K562 (cell line): ENCODE data around the gene IKZF4. TPM values are rescaled to one million over a fixed set of nuclear protein-coding genes. Genes with fewer than 3 reads are reported as not detected.

ENCODE experiments used
- ASH1L ChIP-seq: fragments of 450-650 bp; IDR thresholded peaks from 2 replicates; pipeline ENCODE4 v1.6.1; 2018; ENCODE audit warnings: borderline replicate concordance, mild to moderate bottlenecking, low read depth; ENCODE audit not compliant: partially characterized antibody
- EHMT2 ChIP-seq: fragments of 450-650 bp; IDR thresholded peaks from 2 replicates; pipeline ENCODE4 v1.6.1; 2018; ENCODE audit warnings: antibody characterized with exemption
- EP300 ChIP-seq: IDR thresholded peaks from 2 replicates; pipeline ENCODE4 v1.6.1; 2012; ENCODE audit warnings: low read length, improper control_type of control experiment
- FOXK2 ChIP-seq, 2 experiments: fragments of 450-650 bp; IDR thresholded peaks in 1 of 2; conservative IDR thresholded peaks in 1 of 2; 2 replicates each; pipeline ENCODE4 v1.6.1; 2016; ENCODE audit warnings: low read depth in 2 of 2, mild to moderate bottlenecking in 1 of 2
- KAT2B ChIP-seq: IDR thresholded peaks from one replicate; pipeline ENCODE4 v1.6.1; 2012; ENCODE audit warnings: low read depth, mild to moderate bottlenecking, control low read depth, inconsistent platforms, low read length, moderate library complexity
- MECOM ChIP-seq: fragments of 250-450 bp; sonication (Bioruptor Pico); IDR thresholded peaks from 2 replicates; pipeline ENCODE4 v1.8.0; 2022; ENCODE audit warnings: inconsistent platforms
- NR2C1 ChIP-seq, 2 experiments: fragments of 450-650 bp; IDR thresholded peaks; 2 replicates each; pipeline ENCODE4 v1.6.1; 2017; ENCODE audit warnings: mild to moderate bottlenecking in 2 of 2, antibody characterized with exemption in 1 of 2, inconsistent platforms in 1 of 2, missing compliant biosample characterization in 1 of 2, missing genetic modification characterization in 1 of 2
- NR3C1 ChIP-seq: sonication (generic); formaldehyde crosslinking; IDR thresholded peaks from 2 replicates; pipeline ENCODE4 v1.8.1; 2022; ENCODE audit warnings: missing genetic modification reagents
- PML ChIP-seq: IDR thresholded peaks from 2 replicates; pipeline ENCODE4 v1.6.1; 2012; ENCODE audit warnings: low read length, inconsistent platforms
- POLR2H ChIP-seq: IDR thresholded peaks from 2 replicates; pipeline ENCODE4 v1.6.1; 2016; ENCODE audit warnings: missing genetic modification characterization, low read depth, mild to moderate bottlenecking, control low read depth, missing compliant biosample characterization, moderate library complexity
- SOX6 ChIP-seq: fragments of 450-650 bp; IDR thresholded peaks from 2 replicates; pipeline ENCODE4 v1.6.1; 2014; ENCODE audit warnings: mild to moderate bottlenecking
- ZBED1 ChIP-seq: IDR thresholded peaks from 2 replicates; pipeline ENCODE4 v1.6.1; 2014
- ZNF23 ChIP-seq: fragments of 250-450 bp; sonication (Bioruptor Pico); IDR thresholded peaks from 2 replicates; pipeline ENCODE4 v1.4.0; 2020; ENCODE audit warnings: mild to moderate bottlenecking
- ZSCAN32 ChIP-seq: fragments of 450-650 bp; formaldehyde crosslinking; IDR thresholded peaks from 2 replicates; pipeline ENCODE4 v1.4.0; 2020; ENCODE audit warnings: mild to moderate bottlenecking, moderate library complexity
- polyA plus RNA-seq, 8 experiments: library from polyadenylated mRNA; depleted of rRNA in 4 of 8; stranded (reverse) in 5 of 8; unstranded in 3 of 8; fragments of >200 nt; fragmentation: Nextera tagmentation in 2 of 8; fragmentation: Illumina TruSeq in 1 of 8; extraction: Ambion mirVana in 2 of 8; extraction: Trizol in 1 of 8; gene quantifications; 2 replicates each; pipeline versions ENCODE4 v1.2.1 to v1.2.3, GENCODE V29; 2011 to 2014; ENCODE audit warnings: inconsistent platforms in 1 of 8, missing spikeins in 1 of 8
- total RNA-seq, 7 experiments: library from RNA; depleted of rRNA in 6 of 7; stranded (reverse); fragments of >200 nt in 6 of 7; fragmentation: Illumina TruSeq in 2 of 7; extraction: Trizol in 2 of 7; gene quantifications; 2 replicates each; pipeline versions ENCODE4 v1.2.1 to v1.2.3, GENCODE V29; 2011 to 2021; ENCODE audit warnings: low replicate concordance in 1 of 7
- TF ChIP-seq, protein P1 (sequence below): sonication (generic); formaldehyde crosslinking; IDR thresholded peaks from 2 replicates; pipeline ENCODE4 v1.8.1; 2022; ENCODE audit warnings: missing genetic modification reagents
- TF ChIP-seq, protein P2 (sequence below): fragments of 250-450 bp; sonication (Bioruptor Pico); IDR thresholded peaks from 2 replicates; pipeline ENCODE4 v1.4.0; 2020; ENCODE audit warnings: mild to moderate bottlenecking, moderate library complexity, borderline replicate concordance
- TF ChIP-seq, protein P3 (sequence below): fragments of 450-650 bp; IDR thresholded peaks from 2 replicates; pipeline ENCODE4 v1.6.1; 2017; ENCODE audit warnings: antibody characterized with exemption
- TF ChIP-seq, protein P4 (sequence below): IDR thresholded peaks from 2 replicates; pipeline ENCODE4 v1.6.1; 2011; ENCODE audit not compliant: insufficient read length; ENCODE audit errors: extremely low read depth
- TF ChIP-seq, protein P5 (sequence below): fragments of 250-450 bp; sonication (Bioruptor Pico); IDR thresholded peaks from 2 replicates; pipeline ENCODE4 v1.5.0; 2020; ENCODE audit warnings: mild to moderate bottlenecking, borderline replicate concordance

IKZF4 gene
- total and polyA plus RNA-seq, 9 of the 15 experiments (the other 6 are each of a cell fraction or from before 2014, with no cell fraction given): 1.9 to 16.3 (median 3.6) TPM

DNA sequence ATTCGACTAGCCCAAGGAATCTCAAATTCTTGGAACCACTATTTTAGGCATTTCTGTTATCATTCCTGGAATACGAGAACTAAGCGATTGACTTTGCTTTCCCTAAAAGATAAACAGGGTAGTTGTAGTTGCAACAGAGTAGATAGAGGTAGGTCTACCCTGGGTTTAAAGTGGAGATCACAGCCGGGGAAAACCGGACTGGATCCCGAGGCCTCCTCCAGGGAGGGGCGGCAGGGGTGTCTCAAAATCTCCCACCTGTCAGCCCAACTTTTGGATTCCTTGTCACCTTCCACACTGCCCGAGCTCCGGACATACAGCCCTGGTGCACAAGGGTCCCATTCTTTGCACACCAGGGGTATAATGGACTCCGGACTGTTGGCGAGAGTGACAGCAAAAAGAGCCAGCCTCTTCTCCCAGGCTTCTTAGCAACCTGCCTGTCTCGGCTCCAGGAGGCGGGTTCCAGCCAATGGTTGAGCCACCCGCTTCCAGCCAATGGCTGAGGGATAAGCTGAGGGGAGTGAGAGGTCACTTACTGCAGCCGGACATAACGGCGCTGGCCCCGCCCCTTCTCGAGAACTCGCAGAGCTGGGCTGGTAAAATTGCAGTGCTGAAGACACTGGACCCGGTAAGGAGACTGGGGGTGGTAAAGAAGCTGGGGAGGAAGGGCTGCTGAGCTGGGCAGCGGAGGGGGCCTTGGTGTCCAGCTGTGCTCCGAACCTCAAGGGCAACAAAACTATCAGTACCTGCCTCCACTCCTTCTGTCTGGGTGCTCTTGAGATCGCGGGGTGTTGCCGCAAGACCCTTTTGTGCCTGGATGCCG is 23.9 kb upstream of the IKZF4 start, which contains the start of gene SUOX (continued):
- TF ChIP-seq, protein P1, sequence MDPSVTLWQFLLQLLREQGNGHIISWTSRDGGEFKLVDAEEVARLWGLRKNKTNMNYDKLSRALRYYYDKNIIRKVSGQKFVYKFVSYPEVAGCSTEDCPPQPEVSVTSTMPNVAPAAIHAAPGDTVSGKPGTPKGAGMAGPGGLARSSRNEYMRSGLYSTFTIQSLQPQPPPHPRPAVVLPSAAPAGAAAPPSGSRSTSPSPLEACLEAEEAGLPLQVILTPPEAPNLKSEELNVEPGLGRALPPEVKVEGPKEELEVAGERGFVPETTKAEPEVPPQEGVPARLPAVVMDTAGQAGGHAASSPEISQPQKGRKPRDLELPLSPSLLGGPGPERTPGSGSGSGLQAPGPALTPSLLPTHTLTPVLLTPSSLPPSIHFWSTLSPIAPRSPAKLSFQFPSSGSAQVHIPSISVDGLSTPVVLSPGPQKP (CRISPR knock-in tag): no peak
- TF ChIP-seq ASH1L (no peak), MECOM (CRISPR knock-in tag) (no peak), EHMT2 (no peak), FOXK2 (conservative IDR thresholded peaks at IDR 0.05 in 1 of 2, IDR thresholded peaks at IDR 0.05 in 1 of 2; ENCODE audit: low read depth in 2 of 2) (peak; percentile 63 to 69; a peak in 2 of 4 replicates), EP300 (peak; percentile 15), KAT2B (no peak), NR3C1 (no peak), NR2C1 (IDR thresholded peaks at IDR 0.05) (peak; percentile 76), NR2C1 (tag; IDR thresholded peaks at IDR 0.05) (peak; percentile 57; the same call in 1 of the 2 replicates), ZSCAN32 (0 out of 2 replicates have a peak, but pooled peaks have one; percentile 19), ZBED1 (no peak), PML (no peak; the same call in 1 of the 2 replicates), POLR2H (peak; percentile 68; the same call in 1 of the 2 replicates), ZNF23 (CRISPR knock-in tag) (no peak), SOX6 (no peak; the same call in 1 of the 2 replicates)
- TF ChIP-seq, protein P2, sequence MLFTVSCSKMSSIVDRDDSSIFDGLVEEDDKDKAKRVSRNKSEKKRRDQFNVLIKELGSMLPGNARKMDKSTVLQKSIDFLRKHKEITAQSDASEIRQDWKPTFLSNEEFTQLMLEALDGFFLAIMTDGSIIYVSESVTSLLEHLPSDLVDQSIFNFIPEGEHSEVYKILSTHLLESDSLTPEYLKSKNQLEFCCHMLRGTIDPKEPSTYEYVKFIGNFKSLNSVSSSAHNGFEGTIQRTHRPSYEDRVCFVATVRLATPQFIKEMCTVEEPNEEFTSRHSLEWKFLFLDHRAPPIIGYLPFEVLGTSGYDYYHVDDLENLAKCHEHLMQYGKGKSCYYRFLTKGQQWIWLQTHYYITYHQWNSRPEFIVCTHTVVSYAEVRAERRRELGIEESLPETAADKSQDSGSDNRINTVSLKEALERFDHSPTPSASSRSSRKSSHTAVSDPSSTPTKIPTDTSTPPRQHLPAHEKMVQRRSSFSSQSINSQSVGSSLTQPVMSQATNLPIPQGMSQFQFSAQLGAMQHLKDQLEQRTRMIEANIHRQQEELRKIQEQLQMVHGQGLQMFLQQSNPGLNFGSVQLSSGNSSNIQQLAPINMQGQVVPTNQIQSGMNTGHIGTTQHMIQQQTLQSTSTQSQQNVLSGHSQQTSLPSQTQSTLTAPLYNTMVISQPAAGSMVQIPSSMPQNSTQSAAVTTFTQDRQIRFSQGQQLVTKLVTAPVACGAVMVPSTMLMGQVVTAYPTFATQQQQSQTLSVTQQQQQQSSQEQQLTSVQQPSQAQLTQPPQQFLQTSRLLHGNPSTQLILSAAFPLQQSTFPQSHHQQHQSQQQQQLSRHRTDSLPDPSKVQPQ (CRISPR knock-in tag): no peak
- TF ChIP-seq, protein P3, sequence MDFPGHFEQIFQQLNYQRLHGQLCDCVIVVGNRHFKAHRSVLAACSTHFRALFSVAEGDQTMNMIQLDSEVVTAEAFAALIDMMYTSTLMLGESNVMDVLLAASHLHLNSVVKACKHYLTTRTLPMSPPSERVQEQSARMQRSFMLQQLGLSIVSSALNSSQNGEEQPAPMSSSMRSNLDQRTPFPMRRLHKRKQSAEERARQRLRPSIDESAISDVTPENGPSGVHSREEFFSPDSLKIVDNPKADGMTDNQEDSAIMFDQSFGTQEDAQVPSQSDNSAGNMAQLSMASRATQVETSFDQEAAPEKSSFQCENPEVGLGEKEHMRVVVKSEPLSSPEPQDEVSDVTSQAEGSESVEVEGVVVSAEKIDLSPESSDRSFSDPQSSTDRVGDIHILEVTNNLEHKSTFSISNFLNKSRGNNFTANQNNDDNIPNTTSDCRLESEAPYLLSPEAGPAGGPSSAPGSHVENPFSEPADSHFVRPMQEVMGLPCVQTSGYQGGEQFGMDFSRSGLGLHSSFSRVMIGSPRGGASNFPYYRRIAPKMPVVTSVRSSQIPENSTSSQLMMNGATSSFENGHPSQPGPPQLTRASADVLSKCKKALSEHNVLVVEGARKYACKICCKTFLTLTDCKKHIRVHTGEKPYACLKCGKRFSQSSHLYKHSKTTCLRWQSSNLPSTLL: peak; percentile 67; the same call in 1 of the 2 replicates
- TF ChIP-seq, protein P4, sequence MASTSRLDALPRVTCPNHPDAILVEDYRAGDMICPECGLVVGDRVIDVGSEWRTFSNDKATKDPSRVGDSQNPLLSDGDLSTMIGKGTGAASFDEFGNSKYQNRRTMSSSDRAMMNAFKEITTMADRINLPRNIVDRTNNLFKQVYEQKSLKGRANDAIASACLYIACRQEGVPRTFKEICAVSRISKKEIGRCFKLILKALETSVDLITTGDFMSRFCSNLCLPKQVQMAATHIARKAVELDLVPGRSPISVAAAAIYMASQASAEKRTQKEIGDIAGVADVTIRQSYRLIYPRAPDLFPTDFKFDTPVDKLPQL: no peak
- TF ChIP-seq, protein P5, sequence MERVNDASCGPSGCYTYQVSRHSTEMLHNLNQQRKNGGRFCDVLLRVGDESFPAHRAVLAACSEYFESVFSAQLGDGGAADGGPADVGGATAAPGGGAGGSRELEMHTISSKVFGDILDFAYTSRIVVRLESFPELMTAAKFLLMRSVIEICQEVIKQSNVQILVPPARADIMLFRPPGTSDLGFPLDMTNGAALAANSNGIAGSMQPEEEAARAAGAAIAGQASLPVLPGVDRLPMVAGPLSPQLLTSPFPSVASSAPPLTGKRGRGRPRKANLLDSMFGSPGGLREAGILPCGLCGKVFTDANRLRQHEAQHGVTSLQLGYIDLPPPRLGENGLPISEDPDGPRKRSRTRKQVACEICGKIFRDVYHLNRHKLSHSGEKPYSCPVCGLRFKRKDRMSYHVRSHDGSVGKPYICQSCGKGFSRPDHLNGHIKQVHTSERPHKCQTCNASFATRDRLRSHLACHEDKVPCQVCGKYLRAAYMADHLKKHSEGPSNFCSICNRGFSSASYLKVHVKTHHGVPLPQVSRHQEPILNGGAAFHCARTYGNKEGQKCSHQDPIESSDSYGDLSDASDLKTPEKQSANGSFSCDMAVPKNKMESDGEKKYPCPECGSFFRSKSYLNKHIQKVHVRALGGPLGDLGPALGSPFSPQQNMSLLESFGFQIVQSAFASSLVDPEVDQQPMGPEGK (CRISPR knock-in tag): no peak
